Stimulated activated CD8-positive, alpha-beta memory T cell treated with anti-CD3 and anti-CD28 coated beads, Interleukin-4, amount 100 ng/mL, for 24 hours (primary cell): ENCODE measurements around the gene EEFSEC.

Source experiments
- DNase-seq: peaks from one replicate; pipeline ENCODE4 v3.0.0-alpha.2; 2020; ENCODE audit warnings: low read depth

Gene EEFSEC, protein sequence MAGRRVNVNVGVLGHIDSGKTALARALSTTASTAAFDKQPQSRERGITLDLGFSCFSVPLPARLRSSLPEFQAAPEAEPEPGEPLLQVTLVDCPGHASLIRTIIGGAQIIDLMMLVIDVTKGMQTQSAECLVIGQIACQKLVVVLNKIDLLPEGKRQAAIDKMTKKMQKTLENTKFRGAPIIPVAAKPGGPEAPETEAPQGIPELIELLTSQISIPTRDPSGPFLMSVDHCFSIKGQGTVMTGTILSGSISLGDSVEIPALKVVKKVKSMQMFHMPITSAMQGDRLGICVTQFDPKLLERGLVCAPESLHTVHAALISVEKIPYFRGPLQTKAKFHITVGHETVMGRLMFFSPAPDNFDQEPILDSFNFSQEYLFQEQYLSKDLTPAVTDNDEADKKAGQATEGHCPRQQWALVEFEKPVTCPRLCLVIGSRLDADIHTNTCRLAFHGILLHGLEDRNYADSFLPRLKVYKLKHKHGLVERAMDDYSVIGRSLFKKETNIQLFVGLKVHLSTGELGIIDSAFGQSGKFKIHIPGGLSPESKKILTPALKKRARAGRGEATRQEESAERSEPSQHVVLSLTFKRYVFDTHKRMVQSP

DNA sequence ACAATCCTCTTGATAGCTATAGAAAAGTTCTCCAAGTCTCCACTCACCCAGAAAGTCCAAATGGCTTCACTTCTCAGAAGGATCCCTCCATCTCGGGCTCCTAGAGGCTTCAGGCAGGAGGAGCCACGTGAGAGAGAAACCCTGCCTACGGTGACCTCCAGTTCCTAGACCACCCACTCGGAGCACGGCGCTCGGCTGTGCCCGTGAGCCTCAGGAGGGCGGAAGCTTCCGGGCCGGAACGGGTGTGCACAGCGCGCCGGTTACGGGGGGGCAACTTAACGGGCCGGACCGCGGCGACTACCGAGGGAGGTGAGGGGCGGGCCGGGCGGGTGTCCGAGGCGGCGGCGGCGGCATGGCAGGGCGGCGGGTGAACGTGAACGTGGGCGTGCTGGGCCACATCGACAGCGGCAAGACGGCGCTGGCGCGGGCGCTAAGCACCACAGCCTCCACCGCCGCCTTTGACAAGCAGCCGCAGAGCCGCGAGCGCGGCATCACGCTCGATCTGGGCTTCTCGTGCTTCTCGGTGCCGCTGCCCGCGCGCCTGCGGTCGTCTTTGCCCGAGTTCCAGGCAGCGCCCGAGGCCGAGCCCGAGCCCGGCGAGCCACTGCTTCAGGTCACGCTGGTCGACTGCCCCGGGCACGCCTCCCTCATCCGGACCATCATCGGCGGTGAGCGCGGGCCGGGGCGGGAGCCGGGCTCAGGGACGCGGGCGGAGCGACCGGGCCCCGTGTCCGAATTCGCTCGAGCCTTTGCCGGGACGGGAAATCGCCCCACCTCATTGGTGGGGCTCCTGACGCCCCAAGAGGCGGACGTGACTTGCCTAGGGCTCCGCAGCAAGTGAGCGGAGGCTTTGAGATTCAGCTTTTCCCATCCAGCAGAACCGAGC, at the start of gene EEFSEC:
EEFSEC (plus strand) TSS at position 326 of the 886 bp plus-strand sequence; CDS start at position 353, 27 bp downstream.
- peak; percentile 81 for DNase-seq

DNA sequence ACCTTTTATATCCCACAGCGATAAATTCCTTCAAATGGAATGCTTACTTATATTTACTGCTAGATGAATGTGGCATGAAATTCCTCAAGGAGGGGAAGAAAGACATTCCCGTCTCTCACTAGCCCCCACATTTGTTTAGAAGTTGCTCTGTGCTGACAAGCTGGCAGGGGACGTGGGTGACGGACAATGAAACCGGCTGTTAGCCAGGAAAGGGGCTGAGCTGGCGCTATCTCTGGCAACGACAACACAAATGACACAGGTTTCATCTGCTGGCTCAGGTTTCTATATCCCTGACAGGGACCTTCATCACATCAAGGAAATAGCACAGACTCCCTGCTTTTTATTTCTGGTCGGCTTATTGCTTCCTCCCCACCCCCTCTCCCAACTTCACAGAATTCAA, 45.4 kb upstream of the EEFSEC start:
- DNase-seq = no peak

DNA sequence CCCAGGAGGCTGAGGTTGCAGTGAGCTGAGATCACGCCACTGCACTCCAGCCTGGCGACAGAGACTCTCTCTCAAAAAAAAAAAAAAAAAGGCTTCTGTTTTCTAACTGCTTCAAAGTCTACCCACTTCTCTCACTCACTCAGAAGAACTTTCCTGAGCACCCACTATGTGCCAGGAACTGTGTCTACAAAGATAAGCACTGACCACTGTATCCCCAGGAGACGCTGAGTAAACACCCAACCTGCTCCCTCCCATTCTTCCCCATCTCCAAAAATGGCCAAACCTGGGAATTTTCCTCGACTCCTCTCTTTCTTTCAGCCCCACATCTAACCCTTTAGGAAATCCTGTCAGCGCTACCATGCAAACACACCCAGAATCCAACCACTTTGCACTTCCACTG, 42.1 kb upstream of the EEFSEC start:
- DNase-seq = no peak

DNA sequence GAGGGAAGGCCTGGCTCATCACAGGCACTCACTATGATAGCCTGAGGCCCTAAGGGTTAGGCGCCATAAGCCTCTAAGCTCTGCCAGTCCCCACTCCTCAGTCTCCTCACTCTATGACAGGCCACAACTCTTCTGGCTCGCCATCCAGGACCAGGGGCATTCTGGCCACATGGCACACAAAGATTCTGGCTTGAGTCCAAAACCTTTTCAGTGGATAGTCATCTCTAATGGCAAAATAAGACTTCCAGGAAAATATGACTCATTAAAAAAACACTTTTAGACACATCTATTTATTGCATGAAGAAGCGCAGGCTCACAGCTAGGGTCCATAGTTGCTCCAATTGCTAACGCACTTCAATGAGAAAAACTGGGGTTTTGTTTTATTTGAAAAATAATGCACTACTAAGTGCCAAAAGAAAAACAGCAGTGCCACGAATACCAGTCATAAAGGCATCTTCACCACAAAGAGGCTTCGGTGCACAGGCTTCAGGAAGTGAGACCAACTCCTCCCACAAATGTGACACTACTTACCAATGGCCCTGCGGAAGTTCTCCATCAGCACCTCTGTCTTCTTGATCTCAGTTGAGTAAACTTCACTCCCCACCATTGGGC, 40.8 kb upstream of the EEFSEC start:
- DNase-seq = no peak

DNA sequence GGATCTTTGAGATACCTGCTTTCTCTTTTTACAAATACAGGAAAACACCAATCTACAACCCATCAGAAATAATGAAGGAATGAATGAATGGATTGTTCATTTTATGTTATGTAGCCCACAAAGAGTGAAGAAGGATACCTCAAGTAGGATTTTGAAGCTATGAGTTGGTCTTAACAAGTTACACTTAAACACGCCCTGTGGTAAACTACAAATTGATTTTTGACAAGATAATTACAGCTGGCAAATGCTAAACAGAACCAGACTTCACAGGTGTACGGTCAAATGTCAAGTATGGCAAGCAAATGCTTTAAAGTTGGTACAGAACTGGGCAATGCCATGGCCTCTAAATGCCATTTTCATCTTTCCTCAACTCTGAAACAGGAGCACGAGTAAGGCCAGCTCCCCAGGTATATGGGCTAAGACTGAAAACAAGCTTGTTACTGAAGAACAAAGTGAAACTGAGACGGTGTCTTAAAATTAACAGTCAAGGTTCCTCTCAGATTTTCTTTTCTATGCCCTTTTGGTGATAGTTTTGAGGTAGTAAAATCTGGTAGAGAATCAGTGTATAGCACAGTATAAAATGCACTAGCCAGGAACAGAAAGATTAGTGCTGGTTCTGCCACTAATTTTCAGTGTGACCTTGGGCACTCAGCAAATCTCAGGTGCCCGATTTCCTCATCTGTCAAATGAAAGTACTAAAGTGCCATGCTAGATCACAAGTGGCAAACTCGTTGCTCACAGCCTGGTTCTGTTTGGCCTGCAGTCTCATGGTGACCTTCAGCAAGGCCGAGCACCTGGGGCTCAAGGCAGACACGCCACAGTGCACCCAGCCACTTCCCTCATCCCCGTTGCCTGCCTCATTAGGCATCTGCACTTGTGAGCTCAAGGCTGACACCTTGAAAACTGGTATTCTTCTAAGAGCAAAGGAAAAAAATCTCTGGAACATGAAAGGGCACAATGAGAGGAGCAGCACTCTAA, 39.2 kb upstream of the EEFSEC start:
- DNase-seq = no peak

DNA sequence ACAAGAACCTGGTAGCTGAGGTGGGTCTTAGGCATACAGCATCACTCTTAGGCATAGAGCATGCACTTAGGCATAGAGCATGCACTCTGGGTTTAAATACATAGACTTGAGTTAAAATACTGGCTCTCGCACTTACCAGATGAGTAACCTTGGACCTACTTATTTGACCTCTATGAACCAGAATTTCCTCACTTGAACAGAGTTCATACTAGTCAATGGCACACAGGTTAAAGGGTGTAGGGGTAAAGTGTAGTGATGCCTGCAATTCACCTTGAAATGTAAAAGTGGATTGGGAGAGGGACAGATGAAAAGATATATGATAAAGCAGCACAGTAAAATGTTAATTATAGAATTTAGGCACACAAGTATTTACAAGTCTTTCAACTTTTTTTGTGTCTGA, 31.3 kb upstream of the EEFSEC start:
- no peak for DNase-seq

DNA sequence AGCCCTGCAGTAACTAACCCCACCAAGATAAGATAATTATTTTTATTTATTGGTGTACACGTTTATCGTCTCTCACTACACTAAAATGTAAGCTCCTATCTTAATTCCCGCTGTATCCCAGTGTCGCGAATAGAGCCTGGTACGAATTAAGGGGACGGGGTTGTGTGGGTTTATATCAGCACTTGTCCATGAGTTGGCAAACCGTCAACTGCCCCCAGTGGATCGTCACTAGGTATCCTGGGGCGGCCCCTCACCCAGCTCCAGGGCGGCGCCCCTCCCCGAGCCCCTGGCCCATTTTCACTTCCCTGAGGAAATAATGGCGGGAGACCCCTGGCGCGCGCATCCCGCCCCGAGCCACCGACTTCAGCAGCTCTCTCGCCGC, 30.1 kb upstream of the EEFSEC start:
- no peak for DNase-seq

DNA sequence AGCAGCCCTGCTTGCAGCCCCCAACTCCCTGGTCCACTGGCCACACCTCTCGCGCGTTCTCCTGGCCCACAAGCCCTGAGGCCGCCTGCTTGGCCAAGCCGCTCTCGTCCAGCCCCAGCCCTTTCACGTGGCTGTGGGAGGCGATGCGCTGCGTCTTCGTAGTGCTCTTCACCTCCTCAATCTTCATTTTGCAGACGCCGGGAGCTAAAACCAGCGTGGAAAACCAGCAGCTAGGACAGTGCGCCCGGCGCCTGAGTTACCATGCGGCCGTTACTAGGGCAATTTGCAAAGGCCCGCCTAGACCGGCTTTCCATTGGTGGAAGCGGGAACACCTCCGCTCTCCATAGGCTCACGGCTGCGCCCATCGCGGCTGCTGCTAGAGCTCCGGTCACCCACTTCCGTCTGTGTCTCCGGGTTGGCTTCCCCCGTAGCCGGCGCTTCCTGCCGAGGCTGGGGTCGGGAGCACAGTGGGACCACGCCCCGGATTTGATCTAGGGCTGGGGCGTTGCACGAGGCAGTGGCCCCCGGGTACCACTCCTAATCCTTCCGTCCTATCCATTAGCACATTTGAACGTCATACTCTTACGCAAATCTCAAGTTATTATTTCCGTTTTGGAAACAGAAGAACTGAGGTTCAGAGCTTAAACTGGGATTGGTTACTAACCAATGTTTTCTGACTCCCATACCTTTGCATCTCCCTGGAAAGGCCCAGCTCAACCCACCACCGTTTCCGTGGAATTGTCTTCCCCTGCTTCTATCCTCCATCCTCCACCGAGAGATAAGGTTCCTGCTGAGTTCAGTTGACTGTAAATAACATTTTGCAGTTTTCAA, 29.5 kb upstream of the EEFSEC start, which contains the start of gene RUVBL1:
RUVBL1 (minus strand) TSS at position 275 of the 831 bp plus-strand sequence; CDS start at position 187, 88 bp downstream.
- peak; percentile 95 for DNase-seq

DNA sequence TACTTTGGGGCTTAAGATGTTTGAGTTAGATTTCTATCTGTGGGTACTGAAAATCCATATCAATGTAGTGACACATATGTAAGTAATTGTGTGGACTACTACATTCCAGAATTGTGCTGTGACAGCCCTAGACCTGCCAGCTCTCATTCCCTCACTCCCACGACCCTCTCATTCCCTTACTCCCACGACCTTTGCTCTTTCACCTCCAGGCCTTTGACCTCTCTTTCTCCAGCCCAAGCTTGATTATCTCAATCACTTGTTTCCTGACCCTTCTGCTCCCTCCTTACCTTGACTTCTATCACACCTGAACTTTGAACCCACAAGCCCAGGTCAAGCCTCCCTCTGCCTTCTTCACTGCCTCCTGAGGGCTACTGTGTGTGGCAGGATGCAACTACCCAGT, 26.0 kb upstream of the EEFSEC start:
- no peak for DNase-seq

DNA sequence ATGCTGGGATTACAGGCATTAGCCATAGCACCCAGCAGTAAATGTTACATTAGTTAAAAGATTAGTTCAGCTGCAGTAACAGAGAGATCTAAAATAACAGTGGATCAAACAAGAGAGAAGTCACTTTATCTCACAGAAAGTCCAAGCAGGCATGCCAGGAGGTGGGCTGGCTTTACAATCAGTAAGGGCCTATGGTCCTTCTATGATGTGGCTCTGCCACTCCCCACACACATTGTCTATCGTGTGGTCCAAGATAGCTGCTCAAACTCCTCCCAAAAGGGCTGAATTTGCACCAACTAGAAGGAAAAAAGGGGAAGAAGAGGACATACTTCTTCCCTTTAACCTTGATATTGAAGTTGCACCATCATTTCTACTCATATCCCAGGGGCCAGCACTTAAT, 25.0 kb upstream of the EEFSEC start:
- no peak for DNase-seq

DNA sequence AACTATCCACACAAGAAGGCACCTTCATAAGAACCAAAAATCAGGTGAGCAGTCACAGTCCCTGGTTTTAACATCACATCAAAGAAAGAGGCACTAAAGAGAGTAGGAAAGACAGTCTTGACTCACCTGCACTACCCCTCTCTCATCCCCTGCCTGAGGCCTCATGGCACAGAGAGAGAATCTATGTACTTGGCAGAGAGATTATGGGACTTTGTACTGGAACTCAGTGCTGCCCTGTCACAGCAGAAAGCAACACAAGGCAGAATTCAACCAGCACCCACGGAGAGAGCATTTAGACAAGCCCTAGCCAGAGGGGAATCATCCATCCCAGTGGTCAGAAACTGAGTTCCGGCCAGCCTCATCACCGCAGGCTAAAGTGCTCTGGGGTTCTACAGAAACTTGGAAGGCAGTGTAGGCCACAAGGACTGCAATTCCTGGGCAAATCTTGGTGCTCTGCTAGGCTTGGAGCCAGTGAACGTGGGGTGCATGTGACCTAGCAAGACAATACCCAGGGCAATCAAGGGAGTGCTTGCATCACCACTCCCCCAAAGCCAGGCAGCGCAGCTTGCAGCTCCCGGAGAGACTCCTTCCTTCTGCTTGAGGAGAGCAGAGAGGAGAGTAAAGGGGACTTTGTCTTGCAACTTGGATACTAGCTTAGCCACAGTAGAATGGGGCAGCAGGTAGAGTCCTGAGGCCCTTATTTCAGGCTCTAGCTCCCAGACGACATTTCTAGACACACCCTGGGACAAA, 21.2 kb upstream of the EEFSEC start:
- DNase-seq = no peak

DNA sequence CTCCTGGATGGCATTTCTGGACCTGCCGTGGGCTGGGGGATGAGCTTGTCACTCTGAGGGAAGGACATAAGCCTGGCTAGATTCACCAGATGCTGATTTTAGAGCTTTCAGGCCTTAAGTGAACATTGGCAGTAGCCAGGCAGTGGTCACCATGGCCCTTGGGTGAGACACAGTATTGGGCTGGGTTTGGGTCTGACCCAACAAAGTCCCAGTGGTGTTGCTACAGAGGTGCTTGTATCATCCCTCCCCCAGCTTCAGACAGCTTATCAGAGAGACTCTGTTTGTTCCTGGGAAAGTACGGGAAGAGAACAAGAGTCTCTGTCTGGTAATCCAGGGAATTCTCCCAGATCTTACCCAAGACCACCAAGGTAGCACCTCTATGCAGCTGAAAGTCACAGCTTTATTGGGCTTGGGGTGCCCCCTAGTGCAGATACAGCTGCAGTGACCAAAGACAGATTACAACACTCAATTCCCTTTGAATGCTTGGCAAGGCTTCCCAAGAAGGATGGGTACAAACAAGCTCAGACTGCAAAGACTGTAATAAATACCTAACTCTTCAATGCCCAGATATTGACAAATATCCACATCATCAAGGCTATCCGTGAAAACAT, 19.9 kb upstream of the EEFSEC start:
- no peak for DNase-seq

DNA sequence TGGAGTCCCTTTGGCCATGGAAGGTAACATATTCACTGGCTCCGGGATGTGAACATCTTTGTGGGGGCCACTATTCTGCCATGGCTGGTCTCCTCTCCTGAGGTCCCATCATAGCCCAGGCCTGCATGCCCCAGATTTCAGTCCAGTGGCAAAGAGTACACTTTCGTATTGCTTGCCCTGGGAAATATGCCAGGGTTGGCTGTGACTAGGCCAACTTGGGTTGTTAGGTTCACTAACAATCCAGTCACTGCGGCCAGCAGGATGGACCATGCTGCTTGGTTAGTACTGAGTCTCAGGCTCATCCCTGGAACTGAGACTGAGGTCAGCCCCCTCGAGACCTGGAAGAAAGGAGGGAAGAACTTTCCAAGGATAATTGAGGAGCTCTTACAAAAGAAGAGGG, 9.8 kb upstream of the EEFSEC start:
- no peak for DNase-seq

DNA sequence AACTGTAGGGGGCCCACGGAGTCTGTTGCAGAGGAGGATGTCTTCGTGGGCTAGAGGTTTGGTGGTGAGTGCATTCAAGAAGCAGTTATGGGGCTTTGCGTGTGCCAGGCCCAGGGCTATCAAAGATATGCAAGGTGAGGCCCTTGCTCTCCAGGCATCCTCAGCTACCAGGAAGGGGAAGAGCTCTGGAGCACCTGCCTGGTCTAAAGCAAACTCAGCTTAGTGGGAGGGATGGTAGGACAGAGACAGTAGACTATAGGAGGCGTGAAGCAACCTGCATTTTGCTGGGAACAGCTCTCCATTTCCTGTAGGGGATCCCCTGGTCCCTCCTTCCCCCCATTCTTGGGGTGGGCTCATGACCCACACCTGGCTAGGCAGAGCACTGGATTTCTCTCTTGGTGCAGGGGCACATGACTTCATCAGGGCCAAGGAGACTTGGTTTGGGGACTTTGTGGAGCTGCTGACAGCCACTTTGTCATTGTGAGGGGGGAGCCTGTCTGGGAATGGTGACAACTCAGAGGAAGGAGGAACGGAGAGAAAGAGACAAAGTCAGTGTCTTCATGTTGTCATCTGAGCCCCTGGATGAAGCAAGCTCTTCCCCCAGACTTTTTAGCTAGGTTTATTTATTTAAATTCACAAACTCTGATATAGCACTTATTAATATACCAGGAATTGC, 8.6 kb upstream of the EEFSEC start:
- DNase-seq = no peak

DNA sequence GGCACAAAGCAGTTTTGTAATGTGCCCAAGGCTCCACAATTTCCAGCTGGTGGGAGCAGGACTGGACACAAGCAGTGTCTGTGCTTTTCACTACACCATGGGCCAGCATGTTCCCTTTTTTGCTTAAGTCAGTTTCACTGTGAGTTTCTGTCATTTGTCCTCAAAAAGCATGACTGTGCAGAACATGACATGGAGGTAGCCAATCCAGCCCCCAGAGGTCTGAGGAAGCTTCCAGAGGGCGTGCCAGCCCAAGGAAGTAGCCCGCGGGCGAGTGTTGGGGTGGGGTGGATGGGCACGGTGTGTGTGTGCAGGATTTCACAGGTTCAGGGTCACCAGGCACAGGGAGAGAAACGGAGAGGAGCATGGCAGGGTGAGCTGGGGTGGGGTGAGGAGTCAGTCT, 8.0 kb upstream of the EEFSEC start:
- no peak for DNase-seq

DNA sequence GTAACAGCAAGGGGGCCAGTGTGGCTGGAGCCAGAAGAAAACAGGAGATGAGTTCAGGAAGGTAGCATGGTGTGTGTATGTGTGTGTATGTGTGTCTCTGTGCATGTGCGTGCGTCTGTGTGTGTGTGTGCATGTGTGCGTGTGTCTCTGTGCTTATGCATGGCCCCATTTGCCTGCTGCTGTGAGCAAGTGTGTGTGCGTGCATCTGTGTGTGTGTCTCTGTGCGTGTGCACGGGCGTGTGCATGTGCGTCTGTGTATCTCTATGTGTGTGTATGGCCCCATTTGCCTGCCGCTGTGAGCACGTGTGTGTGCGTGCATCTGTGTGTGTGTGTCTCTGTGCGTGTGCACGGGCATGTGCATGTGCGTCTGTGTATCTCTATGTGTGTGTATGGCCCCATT, 7.1 kb upstream of the EEFSEC start:
- DNase-seq = no peak

DNA sequence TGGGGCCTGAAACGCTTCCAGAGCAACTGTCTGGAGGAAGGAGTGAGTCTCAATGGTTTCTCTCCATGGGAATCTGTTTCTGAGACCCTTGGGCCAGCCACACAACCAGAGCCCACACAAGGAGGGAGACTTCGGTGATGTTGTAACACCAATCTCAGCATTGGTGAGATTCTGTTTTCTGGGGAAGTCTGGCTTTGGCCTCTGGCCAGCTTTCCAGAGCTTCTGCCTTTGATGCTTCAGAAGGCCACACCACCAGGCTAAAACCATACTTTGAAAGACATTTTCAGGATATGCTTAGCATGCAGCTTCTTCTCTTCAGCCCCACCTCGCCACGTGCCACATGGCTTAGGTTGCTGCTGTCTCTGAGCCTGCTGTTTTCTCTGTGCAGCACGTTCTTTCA, 3.6 kb upstream of the EEFSEC start:
- no peak for DNase-seq

DNA sequence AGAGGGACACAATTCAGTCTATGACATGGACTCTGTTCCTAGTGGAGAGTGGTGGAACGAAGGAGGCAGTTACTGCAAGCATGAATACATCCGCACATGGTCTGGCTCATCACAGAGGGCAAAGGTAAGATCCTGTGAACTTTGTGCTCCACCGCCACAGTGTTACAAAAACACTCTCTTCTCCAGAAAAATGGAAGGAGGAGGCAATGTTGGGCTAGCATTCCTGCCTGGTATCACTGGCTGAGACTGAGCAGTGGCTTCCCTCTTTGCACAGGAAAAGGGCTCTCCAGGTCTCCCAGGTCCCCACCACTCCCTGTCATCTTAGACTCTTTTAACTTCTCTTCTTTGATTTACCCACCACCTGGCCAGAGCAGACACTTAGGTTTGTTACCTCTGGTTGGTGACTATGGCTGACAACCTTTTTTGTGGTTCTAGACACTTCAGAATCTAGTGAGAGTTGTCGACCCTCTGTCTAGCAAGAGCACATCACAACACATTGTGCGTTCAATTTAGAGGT, 1.5 kb upstream of the EEFSEC start:
- DNase-seq = no peak
